HG03378 (cell line): ENCODE measurements around the gene COL25A1.
"Not testable (repeated sequence)": the region's sequence is repeated elsewhere in the genome, so short reads cannot be mapped to it uniquely, and the experiment has no call there.

ENCODE experiments used
- ATAC-seq: cut with Tn5 transposase; IDR thresholded peaks from one replicate; pipeline ENCODE4 v1.9.1; 2021; ENCODE audit warnings: mild to moderate bottlenecking, moderate library complexity; ENCODE audit not compliant: unreplicated experiment

COL25A1 gene

GRCh38 chr4:108885211-108885610 lies 417.2 kb downstream of the COL25A1 start:
- ATAC-seq = no peak

GRCh38 chr4:108884596-108884995 lies 417.9 kb downstream of the COL25A1 start:
- no peak for ATAC-seq

GRCh38 chr4:108881986-108882385 lies 420.5 kb downstream of the COL25A1 start:
- no peak for ATAC-seq

- no peak for ATAC-seq
Measured at GRCh38 chr4:108881190-108881589, 421.3 kb downstream of the COL25A1 start.

- no peak for ATAC-seq
Measured at GRCh38 chr4:108878806-108879205, 423.7 kb downstream of the COL25A1 start.

- no peak for ATAC-seq
Measured at GRCh38 chr4:108877821-108878220, 424.6 kb downstream of the COL25A1 start.

GRCh38 chr4:108874806-108875205 lies 427.7 kb downstream of the COL25A1 start:
- no peak for ATAC-seq

- ATAC-seq = not testable (repeated sequence)
Measured at GRCh38 chr4:108869970-108870369, 432.5 kb downstream of the COL25A1 start.

- ATAC-seq = no peak
Measured at GRCh38 chr4:108868606-108869227, 433.7 kb downstream of the COL25A1 start.

GRCh38 chr4:108867476-108867875 lies 435.0 kb downstream of the COL25A1 start:
- no peak for ATAC-seq

GRCh38 chr4:108861334-108861733 lies 441.1 kb downstream of the COL25A1 start:
- no peak for ATAC-seq

GRCh38 chr4:108854786-108855185 lies 447.7 kb downstream of the COL25A1 start:
- ATAC-seq = no peak

GRCh38 chr4:108852691-108853090 lies 449.8 kb downstream of the COL25A1 start:
- ATAC-seq = no peak

- no peak for ATAC-seq
Measured at GRCh38 chr4:108851366-108851765, 451.1 kb downstream of the COL25A1 start.

- ATAC-seq = peak; percentile 53
Measured at GRCh38 chr4:108850219-108850649, 452.2 kb downstream of the COL25A1 start.

GRCh38 chr4:108849611-108850168 lies 452.8 kb downstream of the COL25A1 start:
- ATAC-seq = peak; percentile 92

GRCh38 chr4:108846568-108846967 lies 455.9 kb downstream of the COL25A1 start:
- ATAC-seq = no peak

- ATAC-seq = no peak
Measured at GRCh38 chr4:108840426-108840975, 462.0 kb downstream of the COL25A1 start.

GRCh38 chr4:108839333-108839732 lies 463.1 kb downstream of the COL25A1 start:
- no peak for ATAC-seq

- no peak for ATAC-seq
Measured at GRCh38 chr4:108838451-108838850, 464.0 kb downstream of the COL25A1 start.

GRCh38 chr4:108834835-108835384 lies 467.5 kb downstream of the COL25A1 start:
- no peak for ATAC-seq

GRCh38 chr4:108834166-108834834 lies 468.2 kb downstream of the COL25A1 start:
- no peak for ATAC-seq
